A549 (cell line): Measurements from ENCODE around the gene MGAT5B. TPM values are rescaled to one million over a fixed set of nuclear protein-coding genes. Genes with fewer than 3 reads are reported as not detected.

ENCODE experiments used
- ATAC-seq, 2 experiments: fragments of 200-7000 bp in 1 of 2; fragments of >200 bp in 1 of 2; cut with Nextera tagmentation in 1 of 2; cut with Tn5 transposase in 1 of 2; 3 replicates each; pipeline versions ENCODE4 v1.8.0 to v1.9.1; 2018 to 2020; ENCODE audit warnings: mild to moderate bottlenecking in 1 of 2, moderate library complexity in 1 of 2
- CTCF ChIA-PET: fragments of 300-600 bp; sonication (Branson Sonifier 250); formaldehyde crosslinking; extraction: SDS; loops from one replicate; lab custom pipeline; 2021; ENCODE audit warnings: antibody characterized with exemption, inconsistent platforms; lab: Yijun Ruan, JAX
- POLR2A ChIA-PET: fragments of 350-600 bp; formaldehyde crosslinking; extraction: SDS; loops from one replicate; lab custom pipeline; 2021; ENCODE audit warnings: antibody characterized with exemption, inconsistent platforms; lab: Yijun Ruan, JAX
- DNase-seq, 2 experiments: peaks; one replicate each; pipeline versions ENCODE4 v3.0.0 to v3.0.0-alpha.2; 2011 to 2016; ENCODE audit warnings: low read depth in 1 of 2, low spot score in 1 of 2
- FAIRE-seq: peaks from 2 replicates; lab custom pipeline; 2011; peaks lifted over from hg19 to GRCh38; lab: Jason Lieb, UNC
- H3K27ac ChIP-seq, 2 experiments: fragments of >200 bp; sonication (Bioruptor Twin); formaldehyde crosslinking; 3 replicates each; pipeline ENCODE4 v1.5.1; 2016 to 2017
- H3K4me1 ChIP-seq: fragments of >200 bp; sonication (Bioruptor Twin); formaldehyde crosslinking; 3 replicates; pipeline ENCODE4 v1.6.1; 2016
- H3K4me2 ChIP-seq: fragments of >200 bp; sonication (Bioruptor Twin); formaldehyde crosslinking; 3 replicates; pipeline ENCODE4 v1.6.1; 2016
- H3K4me3 ChIP-seq: fragments of >200 bp; sonication (Bioruptor Twin); formaldehyde crosslinking; 3 replicates; pipeline ENCODE4 v1.5.1; 2016
- H3K9me3 ChIP-seq: fragments of >200 bp; sonication (Bioruptor Twin); formaldehyde crosslinking; 3 replicates; pipeline ENCODE4 v1.6.1; 2016
- BHLHE40 ChIP-seq: IDR thresholded peaks from 2 replicates; pipeline ENCODE4 v1.6.1; 2012; ENCODE audit warnings: low read depth, low read length, inconsistent platforms
- CBX2 ChIP-seq: fragments of 200-600 bp; sonication (generic); IDR thresholded peaks from 2 replicates; pipeline ENCODE4 v1.6.1; 2016; ENCODE audit warnings: low read depth, mild to moderate bottlenecking, borderline replicate concordance
- CBX8 ChIP-seq: fragments of 200-600 bp; sonication (generic); IDR thresholded peaks from 2 replicates; pipeline ENCODE4 v1.6.1; 2016
- CHD4 ChIP-seq: fragments of 200-600 bp; sonication (generic); IDR thresholded peaks from 2 replicates; pipeline ENCODE4 v1.6.1; 2016; ENCODE audit warnings: antibody characterized with exemption, mild to moderate bottlenecking, borderline replicate concordance
- EHF ChIP-seq: fragments of 250-450 bp; sonication (Bioruptor Pico); IDR thresholded peaks from 2 replicates; pipeline ENCODE4 v1.5.0; 2020; ENCODE audit warnings: mild to moderate bottlenecking
- EHMT2 ChIP-seq: fragments of 200-600 bp; sonication (generic); IDR thresholded peaks from 2 replicates; pipeline ENCODE4 v1.6.1; 2016; ENCODE audit warnings: antibody characterized with exemption, low read depth, mild to moderate bottlenecking, moderate library complexity
- FOSB ChIP-seq: fragments of 250-450 bp; sonication (Bioruptor Pico); IDR thresholded peaks from 2 replicates; pipeline ENCODE4 v1.5.0; 2020; ENCODE audit warnings: mild to moderate bottlenecking, moderate library complexity
- GATA3 ChIP-seq: IDR thresholded peaks from 2 replicates; pipeline ENCODE4 v1.6.1; 2012; ENCODE audit warnings: borderline replicate concordance
- HDAC2 ChIP-seq: fragments of 200-600 bp; sonication (generic); IDR thresholded peaks from 2 replicates; pipeline ENCODE4 v1.6.1; 2016
- HOXB13 ChIP-seq: fragments of 250-450 bp; sonication (Bioruptor Pico); IDR thresholded peaks from 2 replicates; pipeline ENCODE4 v1.5.0; 2020; ENCODE audit warnings: low read depth, mild to moderate bottlenecking, moderate library complexity
- HOXB5 ChIP-seq: fragments of 250-450 bp; sonication (Bioruptor Pico); IDR thresholded peaks from 2 replicates; pipeline ENCODE4 v1.5.0; 2020; ENCODE audit warnings: mild to moderate bottlenecking, moderate library complexity
- JUNB ChIP-seq: fragments of >200 bp; sonication (Bioruptor Twin); formaldehyde crosslinking; IDR thresholded peaks from 2 replicates; pipeline ENCODE4 v1.6.1; 2016
- MAZ ChIP-seq: fragments of 150-350 bp; IDR thresholded peaks from 2 replicates; pipeline ENCODE4 v1.6.1; 2014; ENCODE audit warnings: antibody characterized with exemption, low read depth, low read length, borderline replicate concordance
- NFE2L2 ChIP-seq: fragments of 150-350 bp; conservative IDR thresholded peaks from 2 replicates; pipeline ENCODE4 v1.6.1; 2014; ENCODE audit warnings: low read length
- PHF8 ChIP-seq: fragments of 200-600 bp; sonication (generic); IDR thresholded peaks from 2 replicates; pipeline ENCODE4 v1.6.1; 2016; ENCODE audit warnings: low read depth, mild to moderate bottlenecking, antibody characterized with exemption, moderate library complexity, borderline replicate concordance
- RCOR1 ChIP-seq: fragments of 150-350 bp; IDR thresholded peaks from 2 replicates; pipeline ENCODE4 v1.6.1; 2014; ENCODE audit warnings: antibody characterized with exemption, low read length, low read depth
- SMC3 ChIP-seq: fragments of >200 bp; sonication (Bioruptor Twin); formaldehyde crosslinking; IDR thresholded peaks from 3 replicates; pipeline ENCODE4 v1.6.1; 2018; ENCODE audit warnings: inconsistent platforms
- SREBF2 ChIP-seq: fragments of 450-650 bp; IDR thresholded peaks from 2 replicates; pipeline ENCODE4 v1.6.1; 2014; ENCODE audit warnings: mild to moderate bottlenecking, moderate library complexity
- ZFP36 ChIP-seq: fragments of 450-650 bp; IDR thresholded peaks from 2 replicates; pipeline ENCODE4 v1.6.1; 2014; ENCODE audit warnings: borderline replicate concordance; ENCODE audit not compliant: partially characterized antibody
- ZSCAN20 ChIP-seq: fragments of 250-450 bp; sonication (Bioruptor Pico); IDR thresholded peaks from 2 replicates; pipeline ENCODE4 v1.8.0; 2022; ENCODE audit warnings: mild to moderate bottlenecking, moderate library complexity
- WGBS: methylation state at CpG from one replicate; pipeline ENCODE4 v1.1.6; 2017; ENCODE audit errors: missing lambda C conversion rate; 5-methylcytosine and 5-hydroxymethylcytosine counted together
- polyA plus RNA-seq, 4 experiments: library from polyadenylated mRNA; depleted of rRNA in 3 of 4; stranded (reverse); fragments of >200 nt; fragmentation: RNase III in 1 of 4; extraction: RNeasy Plus Mini Kit Qiagen cat#74134 plus additional on column Dnase treatment in 1 of 4; gene quantifications; 2 replicates in 3 of 4; 3 replicates in 1 of 4; pipeline ENCODE4 v1.2.3, GENCODE V29; 2011 to 2017
- TF ChIP-seq, protein P1 (sequence below): fragments of 250-450 bp; sonication (Bioruptor Pico); IDR thresholded peaks from 2 replicates; pipeline ENCODE4 v1.5.0; 2021; ENCODE audit warnings: mild to moderate bottlenecking, moderate library complexity, borderline replicate concordance
- TF ChIP-seq, protein P2 (sequence below): fragments of 200-600 bp; sonication (generic); IDR thresholded peaks from 2 replicates; pipeline ENCODE4 v1.6.1; 2016; ENCODE audit warnings: antibody characterized with exemption, mild to moderate bottlenecking, moderate library complexity
- TF ChIP-seq, protein P3 (sequence below): IDR thresholded peaks from 2 replicates; pipeline ENCODE4 v1.6.1; 2012

MGAT5B gene
- polyA plus RNA-seq, 2 of the 4 experiments (the other 2 are of a cell fraction), result 7.6 to 22.8 TPM

DNA sequence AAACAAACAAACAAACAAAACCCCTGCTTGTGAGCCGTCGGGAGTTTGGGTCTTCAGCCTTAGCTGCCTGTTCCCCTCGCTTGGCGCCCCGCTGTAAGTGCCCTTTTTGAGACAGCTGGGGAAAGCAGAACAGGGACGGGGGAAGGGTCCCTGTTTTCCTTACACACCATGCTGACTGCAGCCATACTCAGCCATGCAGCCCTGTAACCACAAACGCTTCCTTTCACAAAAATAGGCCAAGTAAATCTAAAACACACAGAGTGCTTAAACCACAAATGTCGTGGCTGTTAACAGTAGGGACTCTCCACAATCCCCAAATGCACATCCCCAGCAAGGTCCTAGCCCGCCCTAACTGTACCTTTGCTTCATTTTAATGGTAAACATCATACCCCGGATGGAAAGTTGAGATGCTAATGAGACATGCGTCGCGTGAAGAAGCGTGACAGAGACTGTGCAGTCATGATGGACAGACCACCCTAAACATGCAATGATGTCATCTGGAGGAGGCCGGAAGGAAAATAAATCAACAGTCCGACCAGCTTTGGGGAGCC, 129.9 kb downstream of the MGAT5B start:
- no peak for ATAC-seq
- CTCF ChIA-PET, result interaction anchor here (0.8 to 3.2 kb wide), 5 partner anchors 26 to 130 kb away, joined by 3 to 25 read pairs (median 4); partner anchors contain the start of gene MGAT5B
- no peak for FAIRE-seq

DNA sequence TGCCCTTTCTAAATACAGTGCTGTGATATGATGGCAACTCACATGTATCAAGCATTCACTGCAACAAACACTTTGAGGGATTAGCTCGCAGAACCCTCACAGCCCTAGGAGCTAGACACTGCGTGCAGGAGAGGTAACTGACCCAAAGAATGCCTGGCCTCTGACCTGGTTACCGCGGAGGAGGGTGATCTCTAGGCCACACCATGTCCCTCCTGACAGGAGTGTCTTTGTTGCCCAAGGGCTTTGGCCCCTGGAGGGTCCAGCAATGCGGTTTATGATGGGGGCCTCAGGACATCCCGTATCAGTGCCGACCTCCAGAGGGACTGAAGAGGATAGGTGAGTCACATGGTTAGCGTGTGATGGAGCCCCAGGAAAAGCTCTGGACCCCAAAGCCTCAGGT, 130.6 kb downstream of the MGAT5B start:
- no peak for TF ChIP-seq PHF8
- TF ChIP-seq, protein P1, sequence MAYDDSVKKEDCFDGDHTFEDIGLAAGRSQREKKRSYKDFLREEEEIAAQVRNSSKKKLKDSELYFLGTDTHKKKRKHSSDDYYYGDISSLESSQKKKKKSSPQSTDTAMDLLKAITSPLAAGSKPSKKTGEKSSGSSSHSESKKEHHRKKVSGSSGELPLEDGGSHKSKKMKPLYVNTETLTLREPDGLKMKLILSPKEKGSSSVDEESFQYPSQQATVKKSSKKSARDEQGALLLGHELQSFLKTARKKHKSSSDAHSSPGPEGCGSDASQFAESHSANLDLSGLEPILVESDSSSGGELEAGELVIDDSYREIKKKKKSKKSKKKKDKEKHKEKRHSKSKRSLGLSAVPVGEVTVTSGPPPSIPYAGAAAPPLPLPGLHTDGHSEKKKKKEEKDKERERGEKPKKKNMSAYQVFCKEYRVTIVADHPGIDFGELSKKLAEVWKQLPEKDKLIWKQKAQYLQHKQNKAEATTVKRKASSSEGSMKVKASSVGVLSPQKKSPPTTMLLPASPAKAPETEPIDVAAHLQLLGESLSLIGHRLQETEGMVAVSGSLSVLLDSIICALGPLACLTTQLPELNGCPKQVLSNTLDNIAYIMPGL, result no peak
- no peak for TF ChIP-seq EHMT2
- TF ChIP-seq ZSCAN20 (CRISPR knock-in tag), result no peak
- TF ChIP-seq CBX2, result no peak
- TF ChIP-seq EHF (CRISPR knock-in tag), result no peak
- TF ChIP-seq, protein P2, sequence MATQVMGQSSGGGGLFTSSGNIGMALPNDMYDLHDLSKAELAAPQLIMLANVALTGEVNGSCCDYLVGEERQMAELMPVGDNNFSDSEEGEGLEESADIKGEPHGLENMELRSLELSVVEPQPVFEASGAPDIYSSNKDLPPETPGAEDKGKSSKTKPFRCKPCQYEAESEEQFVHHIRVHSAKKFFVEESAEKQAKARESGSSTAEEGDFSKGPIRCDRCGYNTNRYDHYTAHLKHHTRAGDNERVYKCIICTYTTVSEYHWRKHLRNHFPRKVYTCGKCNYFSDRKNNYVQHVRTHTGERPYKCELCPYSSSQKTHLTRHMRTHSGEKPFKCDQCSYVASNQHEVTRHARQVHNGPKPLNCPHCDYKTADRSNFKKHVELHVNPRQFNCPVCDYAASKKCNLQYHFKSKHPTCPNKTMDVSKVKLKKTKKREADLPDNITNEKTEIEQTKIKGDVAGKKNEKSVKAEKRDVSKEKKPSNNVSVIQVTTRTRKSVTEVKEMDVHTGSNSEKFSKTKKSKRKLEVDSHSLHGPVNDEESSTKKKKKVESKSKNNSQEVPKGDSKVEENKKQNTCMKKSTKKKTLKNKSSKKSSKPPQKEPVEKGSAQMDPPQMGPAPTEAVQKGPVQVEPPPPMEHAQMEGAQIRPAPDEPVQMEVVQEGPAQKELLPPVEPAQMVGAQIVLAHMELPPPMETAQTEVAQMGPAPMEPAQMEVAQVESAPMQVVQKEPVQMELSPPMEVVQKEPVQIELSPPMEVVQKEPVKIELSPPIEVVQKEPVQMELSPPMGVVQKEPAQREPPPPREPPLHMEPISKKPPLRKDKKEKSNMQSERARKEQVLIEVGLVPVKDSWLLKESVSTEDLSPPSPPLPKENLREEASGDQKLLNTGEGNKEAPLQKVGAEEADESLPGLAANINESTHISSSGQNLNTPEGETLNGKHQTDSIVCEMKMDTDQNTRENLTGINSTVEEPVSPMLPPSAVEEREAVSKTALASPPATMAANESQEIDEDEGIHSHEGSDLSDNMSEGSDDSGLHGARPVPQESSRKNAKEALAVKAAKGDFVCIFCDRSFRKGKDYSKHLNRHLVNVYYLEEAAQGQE, result no peak
- TF ChIP-seq CHD4, result no peak
- no peak for TF ChIP-seq SREBF2
- no peak for TF ChIP-seq MAZ
- TF ChIP-seq SMC3, result no peak
- no peak for TF ChIP-seq JUNB
- no peak for TF ChIP-seq HOXB5 (CRISPR knock-in tag)
- TF ChIP-seq, protein P3, sequence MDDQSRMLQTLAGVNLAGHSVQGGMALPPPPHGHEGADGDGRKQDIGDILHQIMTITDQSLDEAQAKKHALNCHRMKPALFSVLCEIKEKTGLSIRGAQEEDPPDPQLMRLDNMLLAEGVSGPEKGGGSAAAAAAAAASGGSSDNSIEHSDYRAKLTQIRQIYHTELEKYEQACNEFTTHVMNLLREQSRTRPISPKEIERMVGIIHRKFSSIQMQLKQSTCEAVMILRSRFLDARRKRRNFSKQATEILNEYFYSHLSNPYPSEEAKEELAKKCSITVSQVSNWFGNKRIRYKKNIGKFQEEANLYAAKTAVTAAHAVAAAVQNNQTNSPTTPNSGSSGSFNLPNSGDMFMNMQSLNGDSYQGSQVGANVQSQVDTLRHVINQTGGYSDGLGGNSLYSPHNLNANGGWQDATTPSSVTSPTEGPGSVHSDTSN, result no peak
- no peak overlapping the region for H3K4me3 ChIP-seq
- 90% methylated on average over 8 of the region's 8 CpGs for WGBS
- ATAC-seq (no peak), DNase-seq (no peak), FAIRE-seq (no peak)
- CTCF ChIA-PET, result interaction anchor here (0.6 to 3.2 kb wide), 8 partner anchors 8 to 1008 kb away, joined by 3 to 25 read pairs (median 4); partner anchors contain the start of gene MGAT5B
- H3K4me2 ChIP-seq, result no peak overlapping the region
- H3K27ac ChIP-seq, result peak overlapping the region; percentile 55 to 93
- peaks cover 44% of the 10 kb centered on the region for H3K4me1 ChIP-seq
- POLR2A ChIA-PET, result no interaction called here
- H3K9me3 ChIP-seq, result no peaks in the 10 kb centered on the region

More for the DNA sequence above, 129.9 kb downstream of the MGAT5B start:
- DNase-seq, result no peak
- Histone ChIP-seq H3K4me2 (no peak overlapping the region), H3K27ac (peak overlapping the region; percentile 55 to 93; a peak in 5 of 6 replicates), H3K4me1 (peaks cover 36% of the 10 kb centered on the region), H3K4me3 (no peak overlapping the region), H3K9me3 (no peaks in the 10 kb centered on the region)
- TF ChIP-seq CBX8 (no peak), ZFP36 (no peak), EHMT2 (no peak), FOSB (CRISPR knock-in tag) (no peak), BHLHE40 (no peak), HDAC2 (no peak), HOXB13 (CRISPR knock-in tag) (no peak), HOXB5 (CRISPR knock-in tag) (no peak), RCOR1 (no peak), GATA3 (no peak), MAZ (no peak), NFE2L2 (no peak)
- TF ChIP-seq, protein P2, result no peak
- WGBS, result 93% methylated on average over 16 of the region's 16 CpGs
- POLR2A ChIA-PET, result no interaction called here
